IMR-90 (cell line): Measurements from ENCODE around the gene ADAMTSL1.

Experiments
- CEBPB ChIP-seq: IDR thresholded peaks from 2 replicates; pipeline ENCODE4 v1.6.1; 2012; ENCODE audit warnings: low read depth, low read length, improper control_type of control experiment
- MXI1 ChIP-seq: IDR thresholded peaks from 2 replicates; pipeline ENCODE4 v1.6.1; 2012; ENCODE audit warnings: low read depth, mild to moderate bottlenecking, low read length, moderate library complexity, borderline replicate concordance
- POLR2A ChIP-seq: IDR thresholded peaks from 2 replicates; pipeline ENCODE4 v1.6.1; 2012; ENCODE audit warnings: mild to moderate bottlenecking, low read depth, low read length
- RAD21 ChIP-seq: IDR thresholded peaks from 2 replicates; pipeline ENCODE4 v1.6.1; 2012; ENCODE audit warnings: low read length, improper control_type of control experiment
- TF ChIP-seq, protein P1 (sequence below): conservative IDR thresholded peaks from 2 replicates; pipeline ENCODE4 v1.5.1; 2012; ENCODE audit warnings: mild to moderate bottlenecking, low read depth, low read length, improper control_type of control experiment
- TF ChIP-seq, protein P2 (sequence below): fragments of 150-350 bp; IDR thresholded peaks from 2 replicates; pipeline ENCODE4 v1.6.1; 2016; ENCODE audit warnings: low read depth, mild to moderate bottlenecking, low read length, moderate library complexity, borderline replicate concordance

GRCh38 chr9:18598969-18599368 is 125.0 kb downstream of the ADAMTSL1 start:
- TF ChIP-seq MXI1: no peak
- no peak for TF ChIP-seq RAD21
- TF ChIP-seq, protein P1, sequence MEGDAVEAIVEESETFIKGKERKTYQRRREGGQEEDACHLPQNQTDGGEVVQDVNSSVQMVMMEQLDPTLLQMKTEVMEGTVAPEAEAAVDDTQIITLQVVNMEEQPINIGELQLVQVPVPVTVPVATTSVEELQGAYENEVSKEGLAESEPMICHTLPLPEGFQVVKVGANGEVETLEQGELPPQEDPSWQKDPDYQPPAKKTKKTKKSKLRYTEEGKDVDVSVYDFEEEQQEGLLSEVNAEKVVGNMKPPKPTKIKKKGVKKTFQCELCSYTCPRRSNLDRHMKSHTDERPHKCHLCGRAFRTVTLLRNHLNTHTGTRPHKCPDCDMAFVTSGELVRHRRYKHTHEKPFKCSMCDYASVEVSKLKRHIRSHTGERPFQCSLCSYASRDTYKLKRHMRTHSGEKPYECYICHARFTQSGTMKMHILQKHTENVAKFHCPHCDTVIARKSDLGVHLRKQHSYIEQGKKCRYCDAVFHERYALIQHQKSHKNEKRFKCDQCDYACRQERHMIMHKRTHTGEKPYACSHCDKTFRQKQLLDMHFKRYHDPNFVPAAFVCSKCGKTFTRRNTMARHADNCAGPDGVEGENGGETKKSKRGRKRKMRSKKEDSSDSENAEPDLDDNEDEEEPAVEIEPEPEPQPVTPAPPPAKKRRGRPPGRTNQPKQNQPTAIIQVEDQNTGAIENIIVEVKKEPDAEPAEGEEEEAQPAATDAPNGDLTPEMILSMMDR: no peak
- no peak for TF ChIP-seq CEBPB
- TF ChIP-seq, protein P2, sequence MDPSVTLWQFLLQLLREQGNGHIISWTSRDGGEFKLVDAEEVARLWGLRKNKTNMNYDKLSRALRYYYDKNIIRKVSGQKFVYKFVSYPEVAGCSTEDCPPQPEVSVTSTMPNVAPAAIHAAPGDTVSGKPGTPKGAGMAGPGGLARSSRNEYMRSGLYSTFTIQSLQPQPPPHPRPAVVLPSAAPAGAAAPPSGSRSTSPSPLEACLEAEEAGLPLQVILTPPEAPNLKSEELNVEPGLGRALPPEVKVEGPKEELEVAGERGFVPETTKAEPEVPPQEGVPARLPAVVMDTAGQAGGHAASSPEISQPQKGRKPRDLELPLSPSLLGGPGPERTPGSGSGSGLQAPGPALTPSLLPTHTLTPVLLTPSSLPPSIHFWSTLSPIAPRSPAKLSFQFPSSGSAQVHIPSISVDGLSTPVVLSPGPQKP: no peak
- no peak for TF ChIP-seq POLR2A
